HEK293T (cell line): ENCODE results near the gene SCN2B.

Experiments used
- BHLHE40 ChIP-seq: fragments of 450-650 bp; IDR thresholded peaks from 2 replicates; pipeline ENCODE4 v1.6.1; 2016; ENCODE audit warnings: mild to moderate bottlenecking, moderate library complexity, borderline replicate concordance
- CTBP1 ChIP-seq: fragments of 450-650 bp; IDR thresholded peaks from 2 replicates; pipeline ENCODE4 v1.6.1; 2016; ENCODE audit warnings: borderline replicate concordance
- ELF4 ChIP-seq: fragments of 450-650 bp; IDR thresholded peaks from 2 replicates; pipeline ENCODE4 v1.6.1; 2017; ENCODE audit warnings: antibody characterized with exemption
- PKNOX1 ChIP-seq: fragments of 450-650 bp; IDR thresholded peaks from 2 replicates; pipeline ENCODE4 v1.6.1; 2016
- SUZ12 ChIP-seq: fragments of 450-650 bp; IDR thresholded peaks from 2 replicates; pipeline ENCODE4 v1.6.1; 2016; ENCODE audit warnings: mild to moderate bottlenecking
- TARDBP ChIP-seq: fragments of 450-650 bp; IDR thresholded peaks from 2 replicates; pipeline ENCODE4 v1.6.1; 2016

- no peak for TF ChIP-seq PKNOX1
- TF ChIP-seq BHLHE40 = no peak
- TF ChIP-seq CTBP1 = no peak
- TF ChIP-seq TARDBP = no peak
- TF ChIP-seq ELF4 = no peak
- no peak for TF ChIP-seq SUZ12
Observed at GRCh38 chr11:118199135-118199534, 22.7 kb upstream of the SCN2B start.
